OCI-LY1 (cell line): ENCODE results near the gene CACNA1E.

ENCODE experiments used
- CTCF ChIP-seq: fragments of 200-600 bp; sonication (generic), shearing (Covaris generic); IDR thresholded peaks from 2 replicates; pipeline ENCODE4 v1.5.1; 2017; ENCODE audit warnings: mild to moderate bottlenecking, antibody characterized with exemption, low read length, moderate library complexity, mixed read lengths
- EZH2 ChIP-seq: fragments of 200-600 bp; sonication (generic), shearing (Covaris generic); IDR thresholded peaks from 2 replicates; pipeline ENCODE4 v1.8.0; 2017; ENCODE audit warnings: borderline replicate concordance, mixed run types, mild to moderate bottlenecking, antibody characterized with exemption, low read length, moderate library complexity, mixed read lengths

- TF ChIP-seq CTCF (no peak), EZH2 (no peak)
These were observed 372.1 kb downstream of the CACNA1E start for GRCh38 chr1:181855380-181855779.
